AML-193 (cell line): Measurements from ENCODE around the gene KTN1.
A peak's percentile ranks its signal among the peaks of the same experiment; 100 is the strongest.

ENCODE experiments used
- DNase-seq, 2 experiments: peaks; one replicate each; lab custom pipeline; 2025; lab: John Stamatoyannopoulos, UW

KTN1 gene

DNA sequence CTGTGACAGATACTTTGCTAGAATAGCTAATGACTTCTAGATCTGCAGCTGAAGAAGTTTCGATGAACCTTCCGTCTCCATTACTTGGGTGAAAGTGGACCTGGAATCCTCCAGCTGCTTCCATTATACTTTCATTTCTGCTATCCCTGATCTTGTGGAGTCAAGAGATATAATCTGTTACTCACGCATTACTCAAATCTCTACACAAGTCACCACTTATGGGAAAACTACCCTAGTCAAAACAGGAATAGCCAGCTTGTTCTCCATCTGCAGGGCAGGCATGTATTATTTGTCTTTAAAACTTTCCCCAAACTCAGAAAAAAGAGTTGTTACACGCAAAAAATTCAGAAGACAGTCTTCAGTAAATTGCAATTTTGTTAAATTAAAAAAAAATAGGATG lies 2.8 kb upstream of the KTN1 start:
- no peak for DNase-seq

DNA sequence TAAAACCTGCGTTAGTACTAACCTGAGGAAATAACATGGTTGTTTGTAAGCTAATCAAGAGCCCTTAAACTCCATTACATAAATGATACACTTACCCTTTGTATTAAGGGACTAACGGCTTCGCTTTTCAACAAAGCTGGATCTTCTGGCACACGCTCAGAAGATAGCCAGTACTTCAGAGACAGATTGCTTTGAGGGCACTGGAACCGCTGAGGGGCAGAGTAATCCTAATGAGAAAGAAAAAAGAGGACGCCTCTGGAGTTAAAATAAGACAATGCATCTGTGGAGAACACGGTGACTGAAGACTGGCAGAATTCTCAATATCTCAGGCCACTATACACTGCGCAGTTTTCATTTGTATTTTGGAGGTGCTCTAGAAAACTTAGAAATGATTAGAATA lies 1.5 kb upstream of the KTN1 start:
- peak in 1 of 2 experiments; percentile 20 for DNase-seq

- peak; percentile 7 to 31 for DNase-seq
Measured at GRCh38 chr14:55580470-55581341, 699 bp downstream of the KTN1 start.

DNA sequence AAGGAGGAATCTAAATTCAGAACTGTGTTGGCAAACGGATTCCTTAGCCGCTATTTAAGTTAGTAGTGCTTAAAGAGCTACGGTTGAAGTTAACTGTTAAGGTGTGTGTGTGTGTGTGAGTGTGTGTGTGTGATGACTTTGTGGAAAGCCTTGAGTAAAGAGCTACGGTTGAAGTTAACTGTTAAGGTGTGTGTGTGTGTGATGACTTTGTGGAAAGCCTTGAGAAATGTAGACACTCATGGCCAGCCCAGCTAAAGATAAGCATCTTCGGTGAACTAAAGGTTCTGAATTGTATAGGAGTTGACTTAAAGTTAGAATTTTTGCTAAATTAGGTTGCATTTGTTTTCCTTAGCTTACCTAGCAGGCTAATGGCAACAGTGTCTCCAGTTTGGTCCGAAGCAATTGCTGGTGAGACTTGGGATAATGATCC lies 1.4 kb downstream of the KTN1 start:
- DNase-seq, result no peak

DNA sequence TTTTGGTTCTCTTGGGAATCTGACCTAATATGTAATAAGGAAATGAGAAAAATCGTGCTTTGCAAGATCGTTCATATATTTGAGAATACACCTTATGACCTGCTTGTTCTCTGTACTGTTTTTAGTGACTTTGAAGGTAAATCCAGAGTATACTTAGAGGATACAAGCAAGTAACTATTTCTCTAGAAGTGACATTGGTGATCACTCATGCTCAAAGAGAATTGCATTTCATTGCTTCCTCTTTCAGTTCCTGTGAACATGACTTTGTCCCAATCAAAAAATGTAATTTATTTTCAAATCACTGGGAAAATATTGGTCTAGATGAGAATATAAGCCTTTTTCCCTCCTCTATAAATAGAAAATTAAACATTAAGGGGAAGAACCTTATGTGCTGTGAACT lies 2.7 kb downstream of the KTN1 start:
- peak; percentile 23 to 37 for DNase-seq

GRCh38 chr14:55583942-55584468 lies 4.0 kb downstream of the KTN1 start:
- no peak for DNase-seq

- DNase-seq, result no peak
Measured at GRCh38 chr14:55585854-55586253, 5.8 kb downstream of the KTN1 start.

DNA sequence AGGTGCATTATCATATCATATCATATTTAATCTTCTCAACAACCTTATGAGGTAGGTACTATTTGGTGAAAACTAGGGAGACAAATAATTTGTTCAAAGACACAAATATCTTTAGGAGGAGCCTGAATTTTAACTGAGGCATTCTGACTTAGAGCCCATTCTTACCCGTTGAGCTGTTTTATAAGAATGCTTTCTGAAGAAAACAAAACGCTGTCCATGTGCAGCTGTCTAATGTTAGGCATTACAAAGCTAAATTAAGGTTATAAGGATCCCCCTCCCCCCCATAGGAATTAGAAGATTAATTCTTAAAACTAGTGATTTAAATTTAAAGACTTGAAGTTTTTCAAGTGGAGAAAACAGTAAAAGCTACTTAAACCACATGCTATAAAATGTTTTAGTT lies 6.4 kb downstream of the KTN1 start:
- DNase-seq, result no peak

- no peak for DNase-seq
Measured at GRCh38 chr14:55587847-55588246, 7.8 kb downstream of the KTN1 start.

DNA sequence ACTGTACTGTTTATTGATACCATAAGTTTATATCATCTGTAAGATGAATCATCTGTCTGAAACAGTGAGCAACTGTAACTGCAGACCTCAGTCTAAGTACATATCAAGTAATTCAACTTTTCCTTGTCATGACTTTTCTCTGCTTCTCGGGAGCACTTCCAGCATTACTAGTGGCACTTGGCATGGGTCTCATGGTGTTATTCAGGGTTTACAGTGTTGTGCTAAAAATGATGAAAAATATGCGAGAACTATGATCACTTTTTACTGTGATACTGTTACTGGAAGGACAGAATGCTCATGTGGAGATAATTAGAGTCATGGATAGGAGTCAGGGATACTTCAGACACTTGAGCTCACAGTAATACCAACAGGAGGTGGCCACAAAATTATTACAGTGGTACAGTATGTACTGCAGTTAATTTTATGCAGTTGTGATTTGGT lies 8.3 kb downstream of the KTN1 start:
- no peak for DNase-seq

DNA sequence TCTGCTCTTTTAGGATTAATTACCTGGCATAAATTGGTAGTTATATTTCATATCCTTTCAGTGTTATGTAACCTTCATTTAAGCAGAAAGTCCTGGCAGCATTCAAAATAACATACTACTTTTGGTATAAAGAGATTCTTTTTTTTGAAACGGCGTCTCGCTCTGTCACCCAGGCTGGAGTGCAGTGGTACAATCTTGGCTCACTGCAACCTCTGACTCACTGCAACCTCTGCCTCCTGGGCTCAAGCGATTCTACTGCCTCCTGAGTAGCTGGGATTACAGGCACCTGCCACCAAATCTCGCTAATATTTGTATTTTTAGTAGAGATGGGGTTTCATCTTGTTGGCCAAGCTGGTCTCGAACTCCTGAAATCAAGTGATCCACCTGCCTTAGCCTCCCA lies 9.2 kb downstream of the KTN1 start:
- no peak for DNase-seq

GRCh38 chr14:55592436-55592835 lies 12.4 kb downstream of the KTN1 start:
- DNase-seq, result no peak

DNA sequence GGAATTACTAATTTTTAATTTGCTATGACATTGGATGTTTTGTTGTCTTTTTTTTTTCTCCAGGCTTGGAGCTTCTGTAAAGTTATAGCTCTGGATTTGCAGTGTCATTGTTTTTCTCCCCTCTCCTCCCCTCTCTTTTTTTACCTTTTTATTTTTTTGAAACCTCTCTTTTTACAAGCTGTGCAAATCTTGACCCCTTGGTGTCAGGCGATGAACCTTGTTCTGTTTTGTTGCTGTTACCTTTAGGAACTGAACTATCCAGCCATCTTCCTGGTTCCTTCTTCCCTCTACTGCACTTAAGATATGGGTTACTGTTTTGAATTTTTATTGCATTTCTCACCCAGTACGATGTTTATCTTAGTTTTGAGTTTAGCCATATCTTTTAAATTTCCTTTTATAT lies 13.7 kb downstream of the KTN1 start:
- no peak for DNase-seq

- DNase-seq, result no peak
Measured at GRCh38 chr14:55599250-55599879, 19.4 kb downstream of the KTN1 start.

GRCh38 chr14:55600784-55601561 lies 21.0 kb downstream of the KTN1 start:
- no peak for DNase-seq

DNA sequence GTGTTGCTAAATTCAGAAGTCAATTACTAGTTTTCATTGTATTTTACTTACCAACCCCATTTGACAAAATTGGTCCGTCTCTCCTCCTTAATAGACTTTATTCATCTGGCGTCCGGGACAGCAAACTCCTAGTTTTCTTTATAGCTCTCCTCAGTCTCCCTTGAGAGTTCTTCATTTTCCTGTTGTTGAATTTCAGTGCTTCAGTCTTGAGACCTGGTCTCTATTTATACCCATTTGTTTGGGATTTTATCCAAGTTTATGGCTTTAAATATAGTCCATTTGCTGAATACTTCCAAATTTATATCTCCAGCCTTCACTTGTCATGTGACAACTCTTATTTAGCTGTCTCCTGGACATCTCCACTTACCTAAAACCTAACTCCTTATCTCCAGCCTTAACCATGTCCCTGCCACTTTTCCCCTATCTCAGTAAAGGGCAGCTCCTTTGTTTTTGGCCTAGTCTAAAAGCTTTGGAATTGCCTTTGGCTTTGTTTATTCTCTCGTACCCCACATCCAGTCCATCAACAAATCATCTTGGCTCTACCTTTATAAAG lies 23.5 kb downstream of the KTN1 start:
- DNase-seq, result no peak

GRCh38 chr14:55604488-55604887 lies 24.5 kb downstream of the KTN1 start:
- no peak for DNase-seq

- DNase-seq, result no peak
Measured at GRCh38 chr14:55604900-55605418, 25.0 kb downstream of the KTN1 start.

DNA sequence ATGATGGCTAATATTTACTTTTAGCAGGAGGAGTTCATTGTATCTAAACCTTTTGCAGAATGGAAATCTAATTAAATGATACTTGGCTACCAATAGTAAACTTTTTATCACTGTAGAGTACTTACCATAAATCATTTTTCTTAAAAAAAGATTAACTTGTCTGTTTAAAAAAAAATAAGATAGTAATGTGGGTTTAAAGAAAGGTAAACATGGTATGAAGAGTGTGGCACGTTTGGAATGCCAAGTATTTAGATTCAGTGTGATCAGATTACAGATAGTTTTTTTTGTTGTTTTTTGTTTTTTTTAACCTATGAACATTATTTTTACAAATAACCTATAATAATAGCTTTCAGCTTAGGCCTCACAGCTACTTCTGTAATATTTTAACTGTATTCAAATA lies 25.8 kb downstream of the KTN1 start:
- DNase-seq, result no peak

- DNase-seq, result no peak
Measured at GRCh38 chr14:55607386-55607785, 27.4 kb downstream of the KTN1 start.

DNA sequence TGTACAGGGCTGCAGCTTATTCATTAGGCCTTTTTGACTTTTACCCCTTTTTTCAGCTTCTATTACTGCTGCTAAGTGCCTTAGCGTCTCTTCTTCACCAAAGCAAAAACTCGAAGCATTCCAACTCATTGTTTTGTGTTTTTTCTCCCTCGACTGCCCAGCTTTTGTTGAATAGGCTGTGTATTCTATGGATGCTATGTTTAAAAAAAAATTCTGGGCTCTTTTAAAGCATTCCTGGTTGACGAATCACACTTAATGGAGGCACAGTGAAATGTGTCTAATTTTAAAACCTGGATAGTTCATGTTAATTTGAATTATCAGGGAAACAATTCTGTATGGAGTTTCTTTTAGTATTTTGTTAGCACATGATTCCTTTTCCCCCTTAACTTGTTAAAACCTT lies 29.7 kb downstream of the KTN1 start:
- no peak for DNase-seq
